Right lobe of liver (tissue), 4 donors: ENCODE results near the gene PTPRN2.

Source experiments
- CTCF ChIP-seq, 4 donors: fragments of 200-600 bp in 3 of 4; fragments of 450-650 bp in 1 of 4; IDR thresholded peaks; one replicate each; pipeline versions ENCODE4 v1.5.1 to v1.8.0; 2016 to 2022; ENCODE audit warnings: antibody characterized with exemption in 4 of 4, mild to moderate bottlenecking in 2 of 4
- POLR2A ChIP-seq: fragments of 450-650 bp; IDR thresholded peaks from one replicate; pipeline ENCODE4 v1.6.1; 2017; ENCODE audit warnings: antibody characterized with exemption, mild to moderate bottlenecking
- donor health status: DM: no; HTN: no; CAD: no.
- donor health status: DM: no; HTN: no; CAD: no.
- donor health status: DM: no; HTN: yes; CAD: no.

GRCh38 chr7:157618091-157618726, 969.4 kb downstream of the PTPRN2 start:
- no peak for TF ChIP-seq POLR2A
- TF ChIP-seq CTCF (IDR thresholded peaks at IDR 0.05), result no peak
